ENCODE measurements around the gene MS4A2. TPM values are rescaled to one million over a fixed set of nuclear protein-coding genes. Genes with fewer than 3 reads are reported as not detected.

The MS4A2 gene
- total and polyA plus RNA-seq, 2 of the 8 experiments (the other 6 are each of a cell fraction or from before 2014, with no cell fraction given) = not detected

DNA sequence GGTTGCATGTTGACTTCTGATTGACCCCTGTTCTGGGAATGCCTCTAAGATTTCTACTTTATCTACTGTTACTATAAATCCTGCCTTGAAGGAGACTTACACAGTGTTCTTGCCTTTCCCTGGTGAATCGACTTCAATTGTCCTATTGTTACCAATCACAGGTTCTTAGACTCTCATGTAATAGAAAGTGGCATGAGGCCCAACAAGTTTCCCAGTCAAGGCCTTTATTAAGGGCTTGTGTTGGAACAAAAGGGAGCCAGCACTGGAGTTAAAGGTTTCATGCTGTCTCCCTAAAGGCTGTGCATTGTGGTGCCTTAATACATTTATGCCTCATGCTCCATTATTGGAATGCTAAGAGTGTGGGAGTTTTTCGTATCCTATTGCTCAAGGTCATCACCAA is 23.3 kb downstream of the MS4A2 start:
- ChIA-PET POLR2A (ENCODE audit: partially characterized antibody) (no interaction called here), CTCF (ENCODE audit: partially characterized antibody) (no interaction called here)
- DNase-seq (ENCODE audit: low read depth in 1 of 2, low spot score in 2 of 2) (no peak), FAIRE-seq (no peak)
- H3K14ac ChIP-seq (ENCODE audit: insufficient read length) = no peak overlapping the region
- H2AFZ ChIP-seq (ENCODE audit: low read length) = no peak overlapping the region
- H4K5ac ChIP-seq (ENCODE audit: insufficient read length, low read depth, low read length) = no peak overlapping the region
- H3K36me3 ChIP-seq (ENCODE audit: control insufficient read depth in 2 of 4, insufficient read depth in 4 of 4, low read length in 3 of 4) = no peaks in the 10 kb centered on the region
- H4K20me1 ChIP-seq (replicated peaks in 1 of 2; ENCODE audit: control insufficient read depth in 1 of 2, insufficient read depth in 2 of 2, low read length in 2 of 2) = no peaks in the 10 kb centered on the region
- no peaks in the 10 kb centered on the region for H3K79me1 ChIP-seq (ENCODE audit: low read depth, low read length)
- no peaks in the 10 kb centered on the region for H3K23me2 ChIP-seq (ENCODE audit: low read depth, low read length)
- no peak overlapping the region for H3K56ac ChIP-seq (replicated peaks; ENCODE audit: insufficient read length, low read depth, low read length)
- H2BK120ac ChIP-seq (replicated peaks; ENCODE audit: low read depth, low read length) = no peak overlapping the region
- H3K9me3 ChIP-seq (ENCODE audit: insufficient read depth in 2 of 2, low read depth in 1 of 2, low read length in 1 of 2) = 0 out of 4 replicates have a peak, but pooled peaks cover 0 to 4% of the 10 kb centered on the region in 2 experiments
- no peak overlapping the region for H4K91ac ChIP-seq (replicated peaks; ENCODE audit: insufficient read length, low read length)
- no peak overlapping the region for H3K18ac ChIP-seq (ENCODE audit: extremely low read depth, low read length)
- TF ChIP-seq EP300 (IDR thresholded peaks at IDR 0.05; ENCODE audit: borderline replicate concordance in 1 of 2, low read depth in 2 of 2, low read length in 2 of 2) = no peak
- no peak for TF ChIP-seq POLR2A (IDR thresholded peaks at IDR 0.05; ENCODE audit: control extremely low read depth in 1 of 2, low read depth in 2 of 2, low read length in 2 of 2)
- TF ChIP-seq EGR1 (IDR thresholded peaks at IDR 0.05; ENCODE audit: borderline replicate concordance, low read depth, low read length) = no peak
- TF ChIP-seq BRCA1 (IDR thresholded peaks at IDR 0.05; ENCODE audit: low read depth, low read length) = no peak
- no peak for TF ChIP-seq TCF12 (IDR thresholded peaks at IDR 0.05; ENCODE audit: low read depth, low read length)
- no peak for TF ChIP-seq YY1 (IDR thresholded peaks at IDR 0.05; ENCODE audit: low read depth, low read length)
- TF ChIP-seq TBP (IDR thresholded peaks at IDR 0.05; ENCODE audit: low read depth, low read length) = no peak
- no peak for TF ChIP-seq SAP30 (IDR thresholded peaks at IDR 0.05; ENCODE audit: insufficient read depth, insufficient replicate concordance, low read length)
- TF ChIP-seq GABPA (IDR thresholded peaks at IDR 0.05; ENCODE audit: borderline replicate concordance, insufficient read depth, low read length) = no peak
- TF ChIP-seq SP4 (IDR thresholded peaks at IDR 0.05; ENCODE audit: low read length) = no peak
- no peak for TF ChIP-seq TAF7 (optimal IDR thresholded peaks at IDR 0.05; ENCODE audit: borderline replicate concordance, low read depth, low read length)
- no peak for TF ChIP-seq SP2 (IDR thresholded peaks at IDR 0.05; ENCODE audit: low read length)
- no peak overlapping the region for H2BK5ac ChIP-seq (ENCODE audit: low read depth, low read length)
- H3K9ac ChIP-seq (replicated peaks in 1 of 4; ENCODE audit: extremely low read depth in 1 of 4, low read depth in 3 of 4, low read length in 3 of 4) = no peak overlapping the region
- H3K4me1 ChIP-seq (replicated peaks in 1 of 4; ENCODE audit: control insufficient read depth in 3 of 4, insufficient read depth in 4 of 4, low read length in 3 of 4) = no peaks in the 10 kb centered on the region; a peak in 1 of 7 replicates
- no peak overlapping the region for H2AK5ac ChIP-seq (ENCODE audit: low read depth, low read length)
- no peak overlapping the region for H2BK15ac ChIP-seq (ENCODE audit: low read length)
- no peak overlapping the region for H3K23ac ChIP-seq (ENCODE audit: insufficient read length)
- no peak overlapping the region for H3K27ac ChIP-seq (ENCODE audit: low read depth, low read length)
- H2BK20ac ChIP-seq (ENCODE audit: low read length) = no peak overlapping the region
- no peak overlapping the region for H4K8ac ChIP-seq (ENCODE audit: extremely low read depth, insufficient read depth, low read length)
- H3K79me2 ChIP-seq (ENCODE audit: control insufficient read depth in 1 of 2, insufficient read depth in 2 of 2, low read length in 2 of 2) = no peaks in the 10 kb centered on the region
- no peak overlapping the region for H3K4me3 ChIP-seq (ENCODE audit: extremely low read depth in 1 of 4, insufficient read depth in 2 of 4, low read depth in 3 of 4, low read length in 4 of 4)
- no peak overlapping the region for H3K4me2 ChIP-seq (ENCODE audit: insufficient read depth in 1 of 2, low read depth in 2 of 2, low read length in 2 of 2)
- no peak overlapping the region for H2BK12ac ChIP-seq (ENCODE audit: low read depth, low read length)
- WGBS, 2 experiments (ENCODE audit: extremely low coverage in 1 of 2, insufficient coverage in 1 of 2, insufficient read length in 1 of 2, insufficient replicate concordance in 2 of 2, low coverage in 1 of 2, low lambda C conversion rate in 2 of 2, missing lambda C conversion rate in 1 of 2) = 100% methylated on average over 2 of the region's 2 CpGs; no CpG with 5 or more reads in 1 of the 2 experiments
- H3K27me3 ChIP-seq (replicated peaks in 1 of 4; ENCODE audit: control insufficient read depth in 3 of 4, extremely low read depth in 1 of 4, insufficient read depth in 3 of 4, low read length in 3 of 4) = no peaks in the 10 kb centered on the region
- no peak overlapping the region for H3K4ac ChIP-seq (replicated peaks; ENCODE audit: insufficient read length, low read depth, low read length)

Measured in H1 (cell line).